ENCODE data around the gene CD101.

CD101 gene

GRCh38 chr1:117013309-117013858, 11.8 kb downstream of the CD101 start:
- no peak for TF ChIP-seq CTCF (IDR thresholded peaks at IDR 0.05; ENCODE audit: insufficient read depth, low read depth, low read length, missing control alignments)
- peak; percentile 84 for DNase-seq (ENCODE audit: low read depth)
- H3K4me3 ChIP-seq (ENCODE audit: low read length), result no peak overlapping the region

DNA sequence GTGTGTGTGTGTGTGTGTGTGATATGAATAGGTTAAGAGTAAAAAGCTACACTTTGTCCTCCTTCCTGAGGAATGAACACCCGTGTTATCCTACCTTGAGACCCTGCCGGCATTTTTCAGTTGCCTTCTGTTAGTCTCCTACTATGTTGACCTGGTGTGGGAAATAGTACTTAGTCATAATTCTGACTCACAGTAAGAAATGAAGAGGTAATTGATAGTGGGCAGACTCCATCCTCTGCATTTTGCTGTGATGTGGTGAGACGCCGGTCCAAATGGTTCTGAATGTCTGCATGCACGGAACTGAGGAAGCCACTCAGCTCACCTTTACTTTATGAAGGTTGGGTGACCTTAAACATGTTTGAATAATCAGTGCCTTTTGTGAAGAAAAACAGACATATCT, 12.6 kb downstream of the CD101 start:
- TF ChIP-seq CTCF (IDR thresholded peaks at IDR 0.05; ENCODE audit: insufficient read depth, low read depth, low read length, missing control alignments), result no peak
- peak; percentile 48 for DNase-seq (ENCODE audit: low read depth)
- no peak overlapping the region for H3K4me3 ChIP-seq (ENCODE audit: low read length)

DNA sequence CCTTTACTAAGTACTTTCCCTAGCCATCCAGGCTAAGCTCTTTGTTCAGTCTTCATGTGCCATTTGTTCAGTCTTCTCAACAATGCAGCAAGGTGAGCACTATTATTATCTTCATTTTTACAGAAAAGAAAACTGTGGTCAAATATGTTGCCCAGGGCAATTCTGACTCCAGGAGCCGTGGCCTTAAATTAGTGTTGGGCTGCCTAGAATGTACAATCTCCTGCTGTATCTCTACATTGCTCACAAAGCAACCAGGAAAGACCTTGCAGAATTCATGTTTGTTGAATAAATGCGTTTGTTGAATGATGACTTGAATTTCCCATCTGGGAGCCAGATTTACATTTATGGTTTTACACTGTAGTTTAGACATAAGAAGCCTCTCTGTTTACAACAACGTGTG, 14.2 kb downstream of the CD101 start:
- no peak overlapping the region for H3K4me3 ChIP-seq (ENCODE audit: low read length)
- TF ChIP-seq CTCF (IDR thresholded peaks at IDR 0.05; ENCODE audit: insufficient read depth, low read depth, low read length, missing control alignments), result no peak
- no peak for DNase-seq (ENCODE audit: low read depth)

- no peak for DNase-seq (ENCODE audit: low read depth)
- TF ChIP-seq CTCF (IDR thresholded peaks at IDR 0.05; ENCODE audit: insufficient read depth, low read depth, low read length, missing control alignments), result no peak
- H3K4me3 ChIP-seq (ENCODE audit: low read length), result no peak overlapping the region
These were observed 15.5 kb downstream of the CD101 start for GRCh38 chr1:117017062-117017461.

GRCh38 chr1:117017648-117018047, 16.1 kb downstream of the CD101 start:
- TF ChIP-seq CTCF (IDR thresholded peaks at IDR 0.05; ENCODE audit: insufficient read depth, low read depth, low read length, missing control alignments), result no peak
- H3K4me3 ChIP-seq (ENCODE audit: low read length), result no peak overlapping the region
- DNase-seq (ENCODE audit: low read depth), result no peak

GRCh38 chr1:117020526-117021156, 19.1 kb downstream of the CD101 start:
- no peak for TF ChIP-seq CTCF (IDR thresholded peaks at IDR 0.05; ENCODE audit: insufficient read depth, low read depth, low read length, missing control alignments)
- H3K4me3 ChIP-seq (ENCODE audit: low read length), result no peak overlapping the region
- DNase-seq (ENCODE audit: low read depth), result no peak

- DNase-seq (ENCODE audit: low read depth), result no peak
These were observed 20.6 kb downstream of the CD101 start for GRCh38 chr1:117022114-117022513.

More at GRCh38 chr1:117022114-117022513, 20.6 kb downstream of the CD101 start:
- no peak for TF ChIP-seq CTCF (IDR thresholded peaks at IDR 0.05; ENCODE audit: insufficient read depth, low read depth, low read length, missing control alignments)
- H3K4me3 ChIP-seq (ENCODE audit: low read length), result no peak overlapping the region
